Sigmoid colon (tissue), 7 donors: Measurements from ENCODE around the gene FBXW5. TPM values are rescaled to one million over a fixed set of nuclear protein-coding genes. Genes with fewer than 3 reads are reported as not detected.

Experiments used
- DNase-seq: peaks from one replicate; pipeline ENCODE4 v3.0.0-alpha.2; 2019
- H3K27ac ChIP-seq, 4 donors: fragments of 200-600 bp; sonication (generic); one replicate each; pipeline ENCODE4 v1.5.1; 2016 to 2019; ENCODE audit warnings: mild to moderate bottlenecking in 1 of 4
- H3K27me3 ChIP-seq, 3 donors: fragments of 200-600 bp; sonication (generic); one replicate each; pipeline ENCODE4 v1.5.1; 2019; ENCODE audit warnings: mild to moderate bottlenecking in 1 of 3
- H3K36me3 ChIP-seq, 4 donors: fragments of 200-600 bp; sonication (generic); one replicate each; pipeline ENCODE4 v1.5.1; 2016 to 2019
- H3K4me1 ChIP-seq, 4 donors: fragments of 200-600 bp; sonication (generic); one replicate each; pipeline ENCODE4 v1.5.1; 2017 to 2019
- H3K4me3 ChIP-seq, 4 donors: fragments of 200-600 bp; sonication (generic); one replicate each; pipeline ENCODE4 v1.5.1; 2017 to 2019; ENCODE audit warnings: mild to moderate bottlenecking in 2 of 4, moderate library complexity in 1 of 4
- H3K9me3 ChIP-seq, 4 donors: fragments of 200-600 bp in 3 of 4; sonication (generic) in 3 of 4; one replicate each; pipeline versions ENCODE4 v1.5.1 to v1.6.1; 2013 to 2019
- EP300 ChIP-seq, 4 donors: sonication (generic); formaldehyde crosslinking; IDR thresholded peaks; one replicate each; pipeline ENCODE4 v1.6.1; 2017; ENCODE audit warnings: antibody characterized with exemption in 4 of 4
- POLR2A ChIP-seq, 2 donors: fragments of 450-650 bp; IDR thresholded peaks; one replicate each; pipeline ENCODE4 v1.6.1; 2016; ENCODE audit warnings: antibody characterized with exemption in 2 of 2, mild to moderate bottlenecking in 2 of 2, moderate library complexity in 2 of 2
- POLR2AphosphoS5 ChIP-seq, 4 donors: sonication (generic); formaldehyde crosslinking; IDR thresholded peaks; one replicate each; pipeline ENCODE4 v1.6.1; 2017; ENCODE audit warnings: antibody characterized with exemption in 4 of 4
- WGBS, 2 donors: extraction: QIAGEN DNeasy Blood & Tissue Kit; methylation state at CpG; one replicate each; pipeline ENCODE4 v1.1.7; 2013; 5-methylcytosine and 5-hydroxymethylcytosine counted together
- intact Hi-C: fragments of 100-400 bp; cut with DNase I; formaldehyde crosslinking; loops from one replicate; pipeline ENCODE4 v1.15.1; 2023
- polyA plus RNA-seq, 3 donors: library from polyadenylated mRNA; stranded (reverse); fragments of 200-250 nt; gene quantifications; one replicate each; pipeline ENCODE4 v1.2.3, GENCODE V29; 2013
- total RNA-seq, 4 donors: library from RNA; depleted of rRNA; stranded (reverse); fragments of >200 nt; gene quantifications; one replicate each; pipeline ENCODE4 v1.1.0, GENCODE V29; 2016
- TF ChIP-seq, protein P1 (sequence below), 4 experiments: fragments of 450-650 bp in 3 of 4; fragments of 200-600 bp in 1 of 4; IDR thresholded peaks; one replicate each; pipeline ENCODE4 v1.5.1; 2016 to 2019; ENCODE audit warnings: antibody characterized with exemption in 4 of 4, mild to moderate bottlenecking in 3 of 4, moderate library complexity in 2 of 4
- donor health status: healthy with polysubstance abuse.
- donor health status: Bipolar disorder and iron deficiency.
- donor health status: healthy.

FBXW5 gene
- total and polyA plus RNA-seq, 7 donors: 147 to 202 (median 170) TPM

DNA sequence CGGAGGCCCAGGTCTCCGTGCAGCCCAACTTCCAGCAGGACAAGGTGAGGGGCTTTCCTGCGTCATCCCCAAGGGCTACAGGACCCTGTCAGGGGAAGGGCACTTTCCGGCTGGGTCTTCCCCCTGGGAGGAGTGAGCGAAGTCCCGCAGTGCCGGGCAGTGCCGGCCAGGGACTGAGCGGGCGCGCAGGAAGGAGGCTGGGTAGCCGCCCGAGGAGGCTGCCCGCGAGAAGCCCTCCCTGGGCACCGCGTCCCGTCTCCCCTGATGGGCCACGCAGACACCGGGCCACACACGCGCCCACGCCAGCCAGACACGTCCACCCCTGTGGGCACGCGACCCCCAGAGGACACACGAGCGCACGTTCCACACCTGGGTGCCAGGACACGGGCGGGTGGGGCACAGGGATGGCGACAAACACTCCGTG lies 33.1 kb upstream of the FBXW5 start:
- intact Hi-C loops: no loop called here
- H3K27ac ChIP-seq: peak overlapping the region in 2 of 4 donors; percentile 17 to 25
- TF ChIP-seq, protein P1, sequence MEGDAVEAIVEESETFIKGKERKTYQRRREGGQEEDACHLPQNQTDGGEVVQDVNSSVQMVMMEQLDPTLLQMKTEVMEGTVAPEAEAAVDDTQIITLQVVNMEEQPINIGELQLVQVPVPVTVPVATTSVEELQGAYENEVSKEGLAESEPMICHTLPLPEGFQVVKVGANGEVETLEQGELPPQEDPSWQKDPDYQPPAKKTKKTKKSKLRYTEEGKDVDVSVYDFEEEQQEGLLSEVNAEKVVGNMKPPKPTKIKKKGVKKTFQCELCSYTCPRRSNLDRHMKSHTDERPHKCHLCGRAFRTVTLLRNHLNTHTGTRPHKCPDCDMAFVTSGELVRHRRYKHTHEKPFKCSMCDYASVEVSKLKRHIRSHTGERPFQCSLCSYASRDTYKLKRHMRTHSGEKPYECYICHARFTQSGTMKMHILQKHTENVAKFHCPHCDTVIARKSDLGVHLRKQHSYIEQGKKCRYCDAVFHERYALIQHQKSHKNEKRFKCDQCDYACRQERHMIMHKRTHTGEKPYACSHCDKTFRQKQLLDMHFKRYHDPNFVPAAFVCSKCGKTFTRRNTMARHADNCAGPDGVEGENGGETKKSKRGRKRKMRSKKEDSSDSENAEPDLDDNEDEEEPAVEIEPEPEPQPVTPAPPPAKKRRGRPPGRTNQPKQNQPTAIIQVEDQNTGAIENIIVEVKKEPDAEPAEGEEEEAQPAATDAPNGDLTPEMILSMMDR (IDR thresholded peaks at IDR 0.05): no peak
- TF ChIP-seq POLR2A (IDR thresholded peaks at IDR 0.05) (no peak), POLR2AphosphoS5 (IDR thresholded peaks at IDR 0.05) (no peak), EP300 (IDR thresholded peaks at IDR 0.05) (no peak)
- H3K27me3 ChIP-seq: peaks cover 0 to 33% (median 26%) of the 10 kb centered on the region in 3 donors
- no peaks in the 10 kb centered on the region for H3K36me3 ChIP-seq
- WGBS, 2 donors: 14 to 32% methylated on average over 33 of the region's 33 CpGs
- peaks cover 0 to 15% (median 12%) of the 10 kb centered on the region in 4 donors for H3K4me1 ChIP-seq
- H3K9me3 ChIP-seq: no peaks in the 10 kb centered on the region
- no peak for DNase-seq
- H3K4me3 ChIP-seq: peak overlapping the region; percentile 12 to 52 (median 42)

DNA sequence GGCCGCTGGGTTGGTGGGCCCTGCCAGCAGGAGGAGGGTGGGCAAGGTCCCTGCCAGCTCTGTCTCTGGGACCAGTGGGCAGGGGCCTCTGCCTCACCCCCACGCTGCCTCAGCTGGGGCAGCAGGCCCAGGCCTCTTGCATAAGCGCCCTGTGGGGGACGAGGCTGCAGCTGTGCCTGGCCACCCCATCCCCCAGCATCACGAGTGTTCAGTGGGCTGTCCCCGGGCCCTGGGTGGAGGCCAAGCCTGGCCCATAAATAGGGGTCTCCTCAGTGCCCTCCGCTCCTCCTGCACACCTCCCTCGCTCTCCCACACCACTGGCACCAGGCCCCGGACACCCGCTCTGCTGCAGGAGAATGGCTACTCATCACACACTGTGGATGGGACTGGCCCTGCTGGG lies 32.7 kb upstream of the FBXW5 start, which contains the start of gene PTGDS:
TSS of gene PTGDS (plus strand) at position 282 of the 400 bp plus-strand sequence. CDS start at position 357, 75 bp downstream.
- Histone ChIP-seq H3K4me1 (peaks cover 0 to 15% (median 12%) of the 10 kb centered on the region in 4 donors), H3K27ac (peak within 1 kb of the TSS in 2 of 4 donors; percentile 17 to 25)
- DNase-seq: no peak

DNA sequence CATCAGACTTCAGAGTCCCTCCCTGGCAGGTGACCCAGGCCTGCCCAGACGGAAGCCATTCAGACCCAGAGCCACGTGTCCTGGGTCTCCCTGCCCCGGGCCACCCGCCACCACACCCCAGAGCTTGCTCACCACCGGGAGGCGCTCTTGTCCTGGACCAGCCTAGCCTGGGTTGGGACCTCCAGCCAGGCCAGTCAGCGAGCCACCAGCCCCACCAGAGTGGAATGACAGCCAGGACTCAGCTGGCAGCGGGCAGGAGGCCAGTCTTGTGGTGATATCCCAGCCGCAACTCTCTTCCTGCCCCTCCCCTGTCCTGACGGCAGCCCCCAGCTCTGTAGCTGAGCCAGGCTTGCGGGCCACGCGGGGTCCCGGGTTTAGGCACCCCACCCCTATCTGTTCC lies 31.1 kb upstream of the FBXW5 start:
- Histone ChIP-seq H3K4me1 (peaks cover 0 to 15% (median 12%) of the 10 kb centered on the region in 4 donors), H3K27ac (peak overlapping the region in 1 of 4 donors; percentile 27), H3K36me3 (no peaks in the 10 kb centered on the region), H3K4me3 (no peak overlapping the region), H3K9me3 (no peaks in the 10 kb centered on the region), H3K27me3 (peaks cover 0 to 29% (median 6%) of the 10 kb centered on the region in 3 donors)
- WGBS, 2 donors: 45 to 59% methylated on average over 14 of the region's 14 CpGs
- intact Hi-C loops: no loop called here
- DNase-seq: no peak
- TF ChIP-seq POLR2AphosphoS5 (IDR thresholded peaks at IDR 0.05) (no peak), POLR2A (IDR thresholded peaks at IDR 0.05) (no peak), EP300 (IDR thresholded peaks at IDR 0.05) (no peak)
- TF ChIP-seq, protein P1 (IDR thresholded peaks at IDR 0.05): no peak

More for the DNA sequence above, 32.7 kb upstream of the FBXW5 start, which contains the start of gene PTGDS:
- Histone ChIP-seq H3K9me3 (no peaks in the 10 kb centered on the region), H3K27me3 (peaks cover 0 to 33% (median 21%) of the 10 kb centered on the region in 3 donors), H3K36me3 (no peaks in the 10 kb centered on the region), H3K4me3 (peak within 1 kb of the TSS; percentile 12 to 52 (median 42))
- 80 to 81% methylated on average over 10 of the region's 10 CpGs for WGBS, 2 donors
- TF ChIP-seq, protein P1 (IDR thresholded peaks at IDR 0.05): no peak
- TF ChIP-seq POLR2A (IDR thresholded peaks at IDR 0.05) (no peak), POLR2AphosphoS5 (IDR thresholded peaks at IDR 0.05) (no peak), EP300 (IDR thresholded peaks at IDR 0.05) (no peak)
- intact Hi-C loops: no loop called here

DNA sequence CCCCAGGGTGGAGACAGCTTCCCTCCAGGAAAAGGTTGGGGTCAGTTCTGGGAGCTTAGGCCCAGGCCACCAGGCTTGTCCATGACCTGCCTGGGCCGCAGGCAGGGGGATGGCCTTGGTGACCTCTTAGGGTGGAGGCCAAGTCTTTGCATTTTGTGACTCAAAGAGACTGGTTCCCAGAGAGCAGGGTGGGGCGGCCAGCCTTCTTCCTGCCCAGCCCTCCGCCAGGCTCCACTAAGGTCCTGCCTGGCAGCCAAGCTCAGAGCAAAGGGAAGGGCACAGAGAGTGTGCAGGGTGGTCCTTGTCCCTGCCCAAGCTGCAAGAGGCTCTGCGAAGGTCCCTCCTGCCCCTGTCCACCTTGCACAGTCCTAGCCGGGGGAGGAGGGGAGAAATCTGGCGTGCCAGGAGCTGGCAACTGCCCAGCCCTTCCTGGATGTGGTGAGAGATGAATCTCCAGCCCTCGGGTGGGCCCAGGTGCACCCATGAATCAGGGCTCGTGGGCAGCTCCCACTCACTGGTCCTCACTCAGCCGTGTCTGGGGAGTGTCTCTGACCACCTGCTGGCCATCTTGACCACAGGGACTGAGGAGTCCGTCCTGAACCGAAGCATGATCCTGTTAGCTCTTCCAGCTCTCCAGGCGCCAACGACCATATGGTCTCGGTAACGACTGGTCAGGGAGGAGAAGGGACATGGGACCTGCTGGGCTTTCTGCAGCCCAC lies 30.4 kb upstream of the FBXW5 start:
- 41 to 60% methylated on average over 15 of the region's 15 CpGs for WGBS, 2 donors
- DNase-seq: no peak
- intact Hi-C loops: no loop called here
- Histone ChIP-seq H3K4me3 (no peak overlapping the region), H3K27me3 (peaks cover 0 to 22% (median 6%) of the 10 kb centered on the region in 3 donors), H3K27ac (peak overlapping the region in 1 of 4 donors; percentile 27), H3K9me3 (no peaks in the 10 kb centered on the region), H3K4me1 (peaks cover 0 to 15% (median 12%) of the 10 kb centered on the region in 4 donors), H3K36me3 (no peaks in the 10 kb centered on the region)
- TF ChIP-seq EP300 (IDR thresholded peaks at IDR 0.05): no peak
